Activated naive CD4-positive, alpha-beta T cell treated with anti-CD3 and anti-CD28 coated beads, Interleukin-2, amount 50 U/mL, for 24 hours (primary cell): Measurements from ENCODE around the gene PPP1R17.

Source experiments
- H3K27ac Mint-ChIP-seq: one replicate; pipeline ENCODE4 v1.8.0; 2021; ENCODE audit warnings: mild to moderate bottlenecking, mixed read lengths
- H3K27me3 Mint-ChIP-seq: one replicate; pipeline ENCODE4 v1.8.0; 2021; ENCODE audit warnings: mixed read lengths
- H3K36me3 Mint-ChIP-seq: one replicate; pipeline ENCODE4 v1.8.0; 2021; ENCODE audit warnings: mixed read lengths
- H3K4me1 Mint-ChIP-seq: one replicate; pipeline ENCODE4 v1.8.0; 2021; ENCODE audit warnings: mixed read lengths
- H3K4me3 Mint-ChIP-seq: one replicate; pipeline ENCODE4 v1.8.0; 2021; ENCODE audit warnings: mild to moderate bottlenecking, mixed read lengths
- H3K9me3 Mint-ChIP-seq: one replicate; pipeline ENCODE4 v1.8.0; 2021; ENCODE audit warnings: mixed read lengths

Gene PPP1R17

DNA sequence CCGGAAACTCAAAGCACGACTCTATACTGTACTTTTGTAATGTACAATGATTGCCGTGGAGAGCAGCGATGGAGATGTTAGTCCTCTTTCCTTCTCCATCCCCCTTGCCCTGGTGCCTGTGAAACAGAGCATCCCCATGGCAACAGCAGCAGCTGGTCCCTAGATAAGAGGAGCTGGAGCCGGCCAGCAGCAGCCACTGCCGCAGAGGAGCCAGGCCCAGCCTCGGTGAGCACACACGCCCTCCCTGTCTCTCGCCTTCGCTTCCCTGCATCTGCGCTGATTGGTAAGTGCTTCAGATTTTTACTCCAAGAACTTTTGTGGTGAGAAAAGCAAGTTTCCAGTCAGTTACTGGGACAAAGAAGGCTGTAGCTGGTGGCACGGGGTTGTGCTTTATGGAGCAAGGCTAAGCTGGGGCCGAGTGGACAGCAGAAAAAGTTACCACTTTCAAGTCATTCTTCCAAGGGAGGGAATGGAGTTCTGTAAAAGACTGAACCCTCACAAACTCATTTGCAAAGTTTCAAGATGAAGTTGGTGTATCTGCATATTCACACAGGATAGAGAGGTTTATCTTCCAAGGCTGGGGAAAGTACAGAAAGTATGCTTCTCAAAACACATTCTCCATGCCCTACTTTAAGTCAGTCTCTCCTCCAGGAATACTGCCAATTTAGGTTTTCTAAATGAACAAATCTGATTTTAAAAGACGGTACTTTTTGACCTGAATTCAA is at the start of gene PPP1R17:
Gene PPP1R17, plus strand, starts transcription at position 192 of the 725 bp plus-strand sequence. CDS start 5,227 bp downstream, outside the sequence.
- Mint-ChIP-seq H3K4me1 (no peaks in the 10 kb centered on the region), H3K4me3 (no peak within 1 kb of the TSS), H3K27ac (no peak within 1 kb of the TSS), H3K9me3 (no peaks in the 10 kb centered on the region), H3K27me3 (no peaks in the 10 kb centered on the region), H3K36me3 (no peaks in the 10 kb centered on the region)

DNA sequence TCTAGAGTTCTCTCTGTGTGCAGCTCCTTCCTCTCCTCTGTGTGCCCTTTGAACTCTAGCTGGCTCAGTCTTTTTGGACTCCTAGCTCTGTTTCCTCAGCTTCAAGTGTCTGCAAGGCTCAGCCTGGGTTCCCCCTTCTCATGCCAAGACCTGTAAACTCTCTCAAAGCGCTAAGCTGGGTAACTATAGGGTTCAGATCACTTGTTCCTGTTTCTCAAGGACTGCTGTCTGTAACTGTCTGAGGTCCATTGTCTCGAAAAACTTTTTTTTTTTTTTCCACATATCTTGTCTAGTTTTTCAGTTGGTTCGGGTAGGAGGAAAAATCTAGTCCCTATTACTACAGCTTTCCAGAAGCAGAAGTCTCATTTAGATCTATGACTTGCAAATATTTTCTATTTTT is 46.6 kb upstream of the PPP1R17 start:
- Mint-ChIP-seq H3K36me3 (no peaks in the 10 kb centered on the region), H3K27me3 (no peaks in the 10 kb centered on the region), H3K9me3 (peaks cover 7% of the 10 kb centered on the region), H3K4me1 (no peaks in the 10 kb centered on the region), H3K4me3 (no peak overlapping the region), H3K27ac (no peak overlapping the region)

DNA sequence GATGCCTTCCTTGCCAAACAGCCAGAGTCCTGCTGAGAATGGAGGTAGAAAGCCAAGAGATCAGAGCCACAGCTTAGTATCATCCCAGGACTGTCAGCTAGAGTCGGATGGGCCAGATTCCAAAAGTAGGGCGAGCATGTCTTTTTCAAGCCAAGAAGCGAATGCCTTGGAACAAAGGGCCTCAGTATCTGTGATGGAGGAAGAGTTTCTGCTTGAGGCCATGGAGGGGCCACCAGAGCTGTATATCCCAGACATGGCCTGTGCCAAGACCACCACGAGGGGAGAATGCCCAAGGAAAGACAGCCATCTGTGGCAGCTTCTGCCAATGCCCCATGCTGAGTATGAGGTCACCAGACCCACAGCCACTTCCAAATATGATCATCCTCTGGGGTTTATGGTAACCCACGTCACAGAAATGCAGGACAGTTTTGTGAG is 44.3 kb upstream of the PPP1R17 start:
- Mint-ChIP-seq H3K4me3 (no peak overlapping the region), H3K36me3 (no peaks in the 10 kb centered on the region), H3K9me3 (peaks cover 7% of the 10 kb centered on the region), H3K4me1 (no peaks in the 10 kb centered on the region), H3K27me3 (no peaks in the 10 kb centered on the region), H3K27ac (no peak overlapping the region)

DNA sequence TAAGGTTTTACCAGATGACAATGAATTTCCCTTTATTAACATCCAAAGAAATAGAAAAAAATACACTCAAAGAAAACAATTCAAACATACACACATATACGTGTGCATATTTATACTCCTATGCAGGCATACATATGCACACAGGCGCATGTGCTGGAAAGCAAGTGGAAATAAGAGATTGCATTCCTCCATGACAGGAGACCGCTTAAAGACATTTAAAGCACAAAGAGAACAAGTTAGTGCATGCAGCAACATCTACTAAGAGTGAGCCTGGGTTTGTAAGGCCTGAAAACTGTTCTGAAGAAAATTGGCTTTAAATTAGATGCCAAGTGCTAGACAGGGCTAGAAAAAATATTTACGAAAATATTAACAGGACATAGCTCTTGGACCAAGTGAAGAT is 40.1 kb upstream of the PPP1R17 start:
- Mint-ChIP-seq H3K27me3 (no peaks in the 10 kb centered on the region), H3K4me1 (no peaks in the 10 kb centered on the region), H3K27ac (no peak overlapping the region), H3K4me3 (no peak overlapping the region), H3K36me3 (no peaks in the 10 kb centered on the region), H3K9me3 (no peaks in the 10 kb centered on the region)

DNA sequence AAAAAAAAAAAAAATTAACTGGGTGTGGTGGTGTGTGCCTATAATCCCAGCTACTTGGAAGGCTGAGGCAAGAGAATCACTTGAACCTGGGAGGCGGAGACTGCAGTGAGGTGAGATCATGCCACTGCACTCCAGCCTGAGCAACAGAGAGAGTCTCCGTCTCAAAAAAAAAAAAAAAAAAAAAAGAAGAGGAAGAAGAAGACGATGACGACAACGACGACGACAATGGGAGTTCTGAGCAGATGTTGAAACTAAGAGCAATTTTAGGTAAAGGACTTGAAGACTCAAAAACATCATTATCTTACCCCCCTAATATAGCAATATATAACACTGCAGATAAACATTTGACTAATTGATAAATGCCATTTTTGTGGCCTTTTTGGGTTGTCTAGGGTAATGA is 39.5 kb upstream of the PPP1R17 start:
- H3K4me1 Mint-ChIP-seq, result no peaks in the 10 kb centered on the region
- H3K27me3 Mint-ChIP-seq, result no peaks in the 10 kb centered on the region
- no peaks in the 10 kb centered on the region for H3K36me3 Mint-ChIP-seq
- H3K4me3 Mint-ChIP-seq, result no peak overlapping the region
- no peak overlapping the region for H3K27ac Mint-ChIP-seq
- no peaks in the 10 kb centered on the region for H3K9me3 Mint-ChIP-seq

DNA sequence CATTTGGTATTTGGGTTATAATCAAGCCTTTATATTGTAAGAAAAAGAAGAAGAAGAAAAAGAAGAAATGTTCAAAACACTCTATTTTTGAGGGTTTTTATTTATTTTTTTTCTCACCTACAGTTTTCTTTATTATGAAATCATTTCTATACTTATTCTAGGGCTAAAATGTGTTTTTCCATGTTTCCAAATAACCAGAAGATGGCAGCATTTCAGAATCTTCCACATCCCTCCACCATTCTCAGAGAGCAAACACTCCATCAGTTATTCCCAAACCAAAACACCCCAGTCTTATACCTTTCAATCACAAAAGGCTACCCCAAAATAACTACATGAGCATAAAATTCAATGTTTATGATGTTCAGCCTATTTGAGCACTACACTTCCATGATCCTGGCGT is 38.7 kb upstream of the PPP1R17 start:
- Mint-ChIP-seq H3K27ac (no peak overlapping the region), H3K4me3 (no peak overlapping the region), H3K9me3 (peaks cover 5% of the 10 kb centered on the region), H3K36me3 (no peaks in the 10 kb centered on the region), H3K4me1 (no peaks in the 10 kb centered on the region), H3K27me3 (no peaks in the 10 kb centered on the region)

DNA sequence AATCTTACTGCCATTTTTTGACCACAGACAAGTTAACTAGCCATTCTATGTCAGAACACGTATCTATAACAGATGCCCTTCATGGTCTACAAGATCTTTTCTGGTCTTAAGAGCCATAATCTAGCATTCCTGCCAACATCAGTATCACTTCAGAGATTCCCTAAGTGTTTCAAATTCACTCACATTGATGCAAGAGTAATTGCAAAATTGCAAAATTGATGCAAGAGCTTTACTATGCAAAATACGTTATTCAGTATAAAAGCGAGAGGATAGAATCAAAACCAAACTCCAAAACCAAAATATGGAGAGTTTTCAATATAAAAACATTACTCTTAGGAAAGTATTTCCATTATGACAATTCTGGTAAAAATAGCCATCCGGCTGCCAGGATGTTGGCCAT is 38.1 kb upstream of the PPP1R17 start:
- Mint-ChIP-seq H3K27me3 (no peaks in the 10 kb centered on the region), H3K36me3 (no peaks in the 10 kb centered on the region), H3K4me3 (no peak overlapping the region), H3K9me3 (peaks cover 6% of the 10 kb centered on the region), H3K4me1 (no peaks in the 10 kb centered on the region), H3K27ac (no peak overlapping the region)

DNA sequence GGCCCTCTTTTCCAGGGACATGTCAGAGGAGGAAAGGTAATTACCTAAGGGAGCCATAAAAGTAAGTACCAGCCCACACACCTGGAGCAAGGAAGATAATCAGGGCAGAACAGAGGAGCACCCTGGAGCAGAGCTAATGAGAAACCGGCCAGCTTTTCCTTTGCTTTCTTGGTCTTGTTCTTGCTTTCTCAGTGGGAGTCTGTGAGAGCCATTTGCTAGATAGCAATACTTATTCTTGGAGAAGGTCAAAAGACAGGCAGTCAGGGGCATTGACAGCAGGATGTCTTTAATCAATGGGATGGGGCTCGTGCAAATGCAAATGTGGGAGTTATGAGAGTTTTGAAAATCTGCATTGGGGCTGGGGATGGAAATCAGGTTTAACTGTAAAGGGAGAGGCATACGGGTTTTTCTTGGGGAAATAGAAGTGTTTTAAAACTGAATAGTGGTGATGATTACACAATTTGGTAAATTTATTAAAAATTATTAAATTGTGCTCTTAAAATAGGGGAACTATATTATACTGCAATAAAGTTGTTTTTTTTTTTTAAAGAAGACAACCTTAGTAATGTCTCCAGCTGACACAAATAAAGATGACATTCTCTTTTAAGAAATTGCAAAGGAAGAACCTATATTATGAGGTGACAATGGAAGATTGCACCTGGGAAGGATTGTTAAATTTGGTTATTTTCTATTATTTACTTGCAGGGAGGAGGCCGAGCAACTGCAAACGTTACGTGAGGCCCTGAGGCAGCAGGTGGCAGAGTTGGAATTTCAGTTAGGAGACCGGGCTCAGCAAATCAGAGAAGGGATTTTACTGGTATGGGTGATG is 35.6 kb upstream of the PPP1R17 start:
- Mint-ChIP-seq H3K4me3 (no peak overlapping the region), H3K27ac (no peak overlapping the region), H3K9me3 (peaks cover 6% of the 10 kb centered on the region), H3K36me3 (no peaks in the 10 kb centered on the region), H3K27me3 (no peaks in the 10 kb centered on the region), H3K4me1 (no peaks in the 10 kb centered on the region)

DNA sequence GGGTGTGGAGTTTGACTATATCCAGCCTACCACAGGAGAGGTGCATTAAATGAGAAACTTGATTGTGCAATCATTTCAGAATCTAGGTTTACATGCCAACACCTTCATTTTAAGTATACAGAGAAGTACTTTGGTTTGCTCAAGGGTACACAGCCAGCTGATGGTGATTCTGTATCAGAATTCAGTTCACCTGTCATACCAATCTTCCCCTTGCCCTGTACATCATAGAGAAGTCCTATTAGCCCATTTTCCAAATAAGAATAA is 35.0 kb upstream of the PPP1R17 start:
- no peak overlapping the region for H3K27ac Mint-ChIP-seq
- peaks cover 6% of the 10 kb centered on the region for H3K9me3 Mint-ChIP-seq
- H3K27me3 Mint-ChIP-seq, result no peaks in the 10 kb centered on the region
- no peak overlapping the region for H3K4me3 Mint-ChIP-seq
- H3K4me1 Mint-ChIP-seq, result no peaks in the 10 kb centered on the region
- H3K36me3 Mint-ChIP-seq, result no peaks in the 10 kb centered on the region

DNA sequence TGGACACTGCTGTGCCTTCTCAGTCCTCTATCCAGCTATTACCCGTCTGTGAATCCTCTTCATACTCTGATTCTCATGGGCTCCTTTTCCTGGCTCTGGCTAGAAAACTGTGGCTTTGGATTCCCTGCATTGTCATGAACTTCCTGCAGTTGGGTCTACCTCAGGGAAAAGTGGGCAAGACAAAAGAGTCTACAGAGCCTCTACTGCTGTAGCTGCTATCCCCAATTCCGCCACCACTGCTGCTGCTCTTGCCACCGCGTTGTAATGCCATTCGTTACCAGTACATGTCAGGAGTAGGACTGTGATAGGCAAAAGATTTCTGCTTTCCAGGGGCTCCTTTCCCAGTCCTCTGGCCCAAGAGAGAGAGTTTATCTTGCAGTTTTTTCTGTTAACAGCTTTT is 23.9 kb upstream of the PPP1R17 start:
- Mint-ChIP-seq H3K4me1 (no peaks in the 10 kb centered on the region), H3K36me3 (no peaks in the 10 kb centered on the region), H3K9me3 (peaks cover 18% of the 10 kb centered on the region), H3K4me3 (no peak overlapping the region), H3K27ac (no peak overlapping the region), H3K27me3 (no peaks in the 10 kb centered on the region)

DNA sequence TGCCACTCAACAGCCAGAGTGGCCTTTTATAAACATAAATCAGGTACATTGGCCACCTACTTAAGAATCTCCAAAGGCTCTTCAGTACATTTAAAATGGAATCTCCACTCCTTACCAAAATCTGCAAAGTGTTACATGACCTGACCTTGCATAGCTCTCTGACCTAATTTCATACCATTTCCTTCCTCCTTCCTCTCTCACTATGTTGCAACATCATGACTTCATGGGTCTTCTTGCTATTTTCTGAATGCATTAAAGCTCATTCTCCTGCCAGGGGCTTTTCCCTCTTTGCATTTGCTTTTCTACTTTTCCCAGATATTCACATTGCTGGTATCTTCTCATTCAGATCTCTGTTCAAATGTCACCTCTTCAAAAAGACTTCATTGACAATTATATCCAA is 22.1 kb upstream of the PPP1R17 start:
- H3K4me1 Mint-ChIP-seq, result no peaks in the 10 kb centered on the region
- no peaks in the 10 kb centered on the region for H3K27me3 Mint-ChIP-seq
- H3K36me3 Mint-ChIP-seq, result no peaks in the 10 kb centered on the region
- peaks cover 18% of the 10 kb centered on the region for H3K9me3 Mint-ChIP-seq
- no peak overlapping the region for H3K27ac Mint-ChIP-seq
- no peak overlapping the region for H3K4me3 Mint-ChIP-seq

DNA sequence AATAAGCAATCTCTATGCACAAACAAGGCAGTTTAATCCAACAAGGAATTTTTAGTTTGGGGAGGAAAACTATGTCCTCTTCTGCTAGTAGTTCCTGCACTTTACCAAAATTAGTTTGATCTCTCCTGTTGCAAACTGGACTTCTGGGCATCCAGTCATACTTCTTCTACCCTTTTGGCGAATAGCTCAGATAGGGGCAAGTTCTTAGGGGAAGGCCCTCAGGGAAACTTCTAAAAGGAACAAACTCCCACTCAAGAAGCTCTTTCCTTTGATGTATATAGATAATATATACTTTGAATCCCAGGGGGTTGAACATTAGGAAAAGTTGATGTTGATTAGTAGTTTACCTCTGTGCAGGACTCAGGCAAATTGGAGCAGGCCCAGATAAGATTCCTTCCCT is 21.5 kb upstream of the PPP1R17 start:
- Mint-ChIP-seq H3K4me3 (no peak overlapping the region), H3K36me3 (no peaks in the 10 kb centered on the region), H3K27me3 (no peaks in the 10 kb centered on the region), H3K9me3 (peaks cover 17% of the 10 kb centered on the region), H3K27ac (no peak overlapping the region), H3K4me1 (no peaks in the 10 kb centered on the region)

DNA sequence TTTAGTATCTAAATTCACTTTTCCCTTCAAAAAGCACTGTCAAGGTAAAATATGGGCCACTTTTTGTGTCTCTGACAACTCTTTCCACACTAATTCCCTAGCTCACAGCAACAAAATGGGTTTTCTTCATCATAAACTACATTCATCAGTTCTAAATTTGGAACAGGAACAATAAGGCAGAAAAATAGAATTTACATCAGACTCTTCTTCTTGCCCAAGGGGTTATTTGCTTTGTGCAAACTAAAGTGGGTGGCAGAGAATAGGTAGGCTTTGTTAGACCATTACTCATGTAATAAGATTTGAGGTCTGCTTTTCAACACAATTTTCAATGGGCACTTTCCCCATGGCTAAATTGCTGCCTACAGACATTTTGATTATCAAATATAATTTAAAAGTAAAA is 17.6 kb upstream of the PPP1R17 start:
- Mint-ChIP-seq H3K4me1 (no peaks in the 10 kb centered on the region), H3K27me3 (peaks cover 1% of the 10 kb centered on the region), H3K4me3 (no peak overlapping the region), H3K9me3 (peaks cover 7% of the 10 kb centered on the region), H3K27ac (no peak overlapping the region), H3K36me3 (no peaks in the 10 kb centered on the region)

DNA sequence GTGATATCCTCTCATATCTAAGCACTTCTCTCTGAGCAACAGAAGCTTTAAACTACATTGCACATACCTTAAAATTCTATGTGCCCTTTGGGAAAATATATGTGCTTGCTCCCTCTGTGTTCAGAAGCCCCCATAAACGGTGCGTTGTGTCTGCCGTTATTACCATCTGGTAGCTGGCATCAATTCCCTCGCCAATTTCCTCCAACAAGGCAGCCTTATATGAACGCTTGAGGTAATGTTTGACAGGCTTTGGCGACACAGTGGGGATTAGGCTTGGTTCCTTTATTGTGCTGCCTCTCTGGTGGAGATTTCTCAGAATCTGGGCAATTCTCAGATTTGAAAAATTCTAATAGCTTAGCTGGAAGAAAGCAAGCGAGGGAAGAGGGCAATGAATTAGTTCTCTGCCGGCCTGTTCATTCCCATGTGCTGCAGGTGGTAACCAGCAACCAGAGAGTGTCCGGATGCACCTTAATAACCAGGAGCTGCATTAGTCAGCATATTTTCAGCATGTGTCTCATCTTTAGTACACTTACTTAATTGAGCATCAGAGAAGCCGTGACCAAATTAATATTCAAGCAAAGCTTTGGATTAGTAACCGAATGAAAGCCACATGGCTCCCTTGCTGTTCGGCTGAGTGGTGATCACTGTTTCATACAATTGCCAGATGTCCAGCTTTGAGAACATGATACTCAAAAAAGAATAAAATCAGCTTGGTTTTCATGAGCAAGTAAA is 7.3 kb upstream of the PPP1R17 start:
- Mint-ChIP-seq H3K36me3 (no peaks in the 10 kb centered on the region), H3K4me3 (no peak overlapping the region), H3K27ac (no peak overlapping the region), H3K9me3 (no peaks in the 10 kb centered on the region), H3K27me3 (no peaks in the 10 kb centered on the region), H3K4me1 (no peaks in the 10 kb centered on the region)

DNA sequence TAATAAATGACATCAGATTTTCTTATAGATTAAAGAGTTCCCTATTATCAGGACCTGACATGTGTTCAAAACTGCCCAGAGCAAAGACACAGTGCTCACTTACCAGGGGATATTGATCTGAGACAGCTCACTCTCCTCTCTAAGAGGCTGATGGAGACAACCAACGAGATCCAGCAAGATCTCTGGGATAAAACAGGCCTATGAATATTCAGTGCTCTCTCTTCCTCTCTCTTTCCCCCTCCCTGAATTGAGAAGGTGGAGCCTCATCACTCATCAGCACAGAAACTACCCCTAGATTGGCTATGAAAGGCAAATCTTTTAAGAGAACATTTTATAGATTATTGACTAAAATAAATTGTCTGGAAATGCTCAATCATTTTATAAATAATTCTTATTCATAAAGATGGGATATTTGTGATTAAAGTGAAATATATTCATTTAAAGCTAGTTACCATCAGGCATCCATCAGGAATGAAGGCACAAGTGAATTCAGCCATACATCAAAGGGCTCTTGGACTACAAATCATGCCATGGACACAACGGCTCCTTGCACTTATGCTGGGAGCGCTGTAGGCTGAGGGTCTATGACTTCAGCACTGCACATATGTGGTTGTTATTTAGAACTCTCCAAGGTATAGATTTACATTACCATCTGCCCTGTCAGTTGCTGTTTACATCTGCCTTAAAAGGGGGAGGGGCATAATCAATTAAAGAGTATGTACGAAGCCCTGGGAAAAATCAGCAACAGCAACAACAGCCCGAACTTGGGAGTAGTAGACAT is 3.4 kb upstream of the PPP1R17 start:
- Mint-ChIP-seq H3K4me3 (no peak overlapping the region), H3K9me3 (no peaks in the 10 kb centered on the region), H3K27ac (no peak overlapping the region), H3K4me1 (no peaks in the 10 kb centered on the region), H3K36me3 (no peaks in the 10 kb centered on the region), H3K27me3 (no peaks in the 10 kb centered on the region)
